ENCODE data around the gene RAB39A.

- TF ChIP-seq MAX (IDR thresholded peaks at IDR 0.05) (no peak), RAD21 (IDR thresholded peaks at IDR 0.05; ENCODE audit: low read depth) (no peak), EP300 (IDR thresholded peaks at IDR 0.05; ENCODE audit: borderline replicate concordance) (no peak), REST (IDR thresholded peaks at IDR 0.05; ENCODE audit: low read depth) (no peak), CEBPB (IDR thresholded peaks at IDR 0.05) (no peak), FOXM1 (IDR thresholded peaks at IDR 0.05; ENCODE audit: borderline replicate concordance, low read depth) (no peak)
Measured at GRCh38 chr11:107996006-107996776, 67.9 kb downstream of the RAB39A start.

Data from Ishikawa (cell line).